ENCODE results near the gene RBBP4.
"Not testable (repeated sequence)": the region's sequence is repeated elsewhere in the genome, so short reads cannot be mapped to it uniquely, and the experiment has no call there.

The RBBP4 gene

DNA sequence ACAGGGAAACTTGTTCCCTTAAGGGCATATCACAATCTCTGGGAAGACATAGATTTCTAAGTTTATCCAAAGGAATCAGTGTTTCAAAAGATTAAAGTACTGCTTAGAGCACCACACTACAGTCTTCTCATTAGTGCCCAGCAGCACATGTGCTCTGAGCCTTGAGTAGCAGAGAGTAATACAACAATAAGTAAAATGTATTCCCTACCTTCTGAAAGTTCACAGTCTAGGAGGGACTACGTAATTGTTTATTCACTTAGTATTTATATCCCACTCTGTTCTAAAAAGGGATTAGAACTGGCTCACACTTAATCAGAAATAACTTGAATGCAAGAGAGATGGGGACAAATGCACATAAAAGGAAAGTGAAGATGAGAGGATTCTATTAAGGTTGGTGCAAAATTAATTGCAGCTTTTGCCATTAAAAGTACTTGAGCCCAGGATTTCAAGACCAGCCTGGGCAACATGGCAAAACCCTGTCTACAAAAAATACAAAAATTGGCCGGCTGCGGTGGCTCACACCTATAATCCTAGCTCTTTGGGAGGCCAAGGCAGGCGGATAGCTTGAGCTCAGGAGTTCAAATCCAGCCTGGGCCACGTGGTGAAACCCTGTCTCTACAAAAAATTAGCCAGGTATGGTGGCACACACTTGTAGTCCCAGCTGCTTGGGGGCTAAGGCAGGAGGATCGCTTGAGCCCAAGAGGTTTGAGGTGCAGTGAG lies 42.6 kb downstream of the RBBP4 start:
- no peak for DNase-seq (ENCODE audit: low read depth)

GRCh38 chr1:32695098-32695904 lies 44.3 kb downstream of the RBBP4 start:
- DNase-seq (ENCODE audit: low read depth), result no peak

DNA sequence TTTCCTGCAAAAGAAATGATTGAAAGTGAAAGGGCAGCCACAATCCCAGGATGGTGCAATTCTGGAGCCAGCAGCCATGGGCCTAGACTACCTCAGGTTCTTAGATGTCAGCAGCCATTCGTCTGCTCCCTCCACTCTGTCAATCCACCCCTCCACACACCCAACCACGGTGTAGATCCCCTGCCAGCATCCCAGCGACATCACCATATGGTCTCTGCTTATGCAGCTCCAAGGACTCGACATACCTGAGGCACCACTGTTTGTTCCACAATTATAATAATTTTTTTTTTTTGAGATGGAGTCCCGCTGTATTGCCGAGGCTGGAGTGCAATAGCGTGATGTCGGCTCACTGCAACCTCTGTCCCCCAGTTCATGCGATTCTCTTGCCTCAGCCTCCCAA lies 45.0 kb downstream of the RBBP4 start:
- DNase-seq (ENCODE audit: low read depth), result no peak

- not testable (repeated sequence) for DNase-seq (ENCODE audit: low read depth)
Observed at GRCh38 chr1:32696996-32697395, 46.0 kb downstream of the RBBP4 start.

- no peak for DNase-seq (ENCODE audit: low read depth)
Observed at GRCh38 chr1:32701421-32701911, 50.5 kb downstream of the RBBP4 start.

GRCh38 chr1:32701951-32702598 lies 51.1 kb downstream of the RBBP4 start:
- no peak for DNase-seq (ENCODE audit: low read depth)

DNA sequence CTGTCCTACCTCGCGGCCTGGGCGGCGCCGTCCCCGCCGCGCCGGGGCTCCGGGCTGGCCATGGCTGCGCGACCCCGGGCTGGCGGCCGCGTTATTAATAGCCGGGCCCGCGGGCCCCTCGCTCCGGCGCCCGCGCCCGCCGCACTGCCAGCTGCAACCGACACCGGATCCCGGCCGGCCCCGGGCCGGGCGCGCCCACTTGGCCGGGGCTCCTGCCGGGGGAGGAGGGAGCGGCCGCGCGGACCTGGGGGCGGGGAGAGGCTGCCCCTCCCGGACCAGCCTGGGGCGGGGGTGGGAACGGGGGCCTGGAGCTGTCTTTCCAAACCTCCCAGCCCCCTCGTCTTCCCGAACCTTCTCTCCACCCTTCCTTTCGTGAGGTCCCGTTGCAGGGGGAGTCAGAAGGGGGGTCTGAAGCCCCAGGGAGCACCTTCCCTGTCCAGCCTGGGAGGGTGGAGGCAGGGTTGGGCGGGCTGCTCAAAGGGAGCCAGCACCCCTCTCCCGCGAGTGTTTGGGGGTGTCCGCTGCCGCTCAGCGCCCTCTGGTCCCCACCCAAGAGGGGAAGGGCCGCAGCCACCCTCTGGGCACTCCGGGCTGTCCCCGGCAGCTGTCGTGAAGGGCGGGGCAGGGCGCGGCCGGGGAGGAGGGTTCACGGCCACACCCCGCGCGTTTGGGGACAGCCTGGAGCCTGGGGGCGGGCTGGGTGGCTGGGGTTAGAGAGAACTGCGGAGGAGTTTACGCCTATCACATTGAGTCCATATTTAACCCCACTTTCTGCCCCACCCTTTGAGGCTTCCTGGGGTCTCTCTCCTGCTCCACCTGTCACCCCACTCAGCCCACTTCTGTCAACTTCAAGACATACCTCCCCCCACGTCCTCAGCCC lies 51.8 kb downstream of the RBBP4 start, which contains the start of gene SYNC:
TSS of gene SYNC (minus strand) at position 172 of the 880 bp plus-strand sequence. CDS start at position 62, 110 bp downstream.
- DNase-seq (ENCODE audit: low read depth), result no peak

DNA sequence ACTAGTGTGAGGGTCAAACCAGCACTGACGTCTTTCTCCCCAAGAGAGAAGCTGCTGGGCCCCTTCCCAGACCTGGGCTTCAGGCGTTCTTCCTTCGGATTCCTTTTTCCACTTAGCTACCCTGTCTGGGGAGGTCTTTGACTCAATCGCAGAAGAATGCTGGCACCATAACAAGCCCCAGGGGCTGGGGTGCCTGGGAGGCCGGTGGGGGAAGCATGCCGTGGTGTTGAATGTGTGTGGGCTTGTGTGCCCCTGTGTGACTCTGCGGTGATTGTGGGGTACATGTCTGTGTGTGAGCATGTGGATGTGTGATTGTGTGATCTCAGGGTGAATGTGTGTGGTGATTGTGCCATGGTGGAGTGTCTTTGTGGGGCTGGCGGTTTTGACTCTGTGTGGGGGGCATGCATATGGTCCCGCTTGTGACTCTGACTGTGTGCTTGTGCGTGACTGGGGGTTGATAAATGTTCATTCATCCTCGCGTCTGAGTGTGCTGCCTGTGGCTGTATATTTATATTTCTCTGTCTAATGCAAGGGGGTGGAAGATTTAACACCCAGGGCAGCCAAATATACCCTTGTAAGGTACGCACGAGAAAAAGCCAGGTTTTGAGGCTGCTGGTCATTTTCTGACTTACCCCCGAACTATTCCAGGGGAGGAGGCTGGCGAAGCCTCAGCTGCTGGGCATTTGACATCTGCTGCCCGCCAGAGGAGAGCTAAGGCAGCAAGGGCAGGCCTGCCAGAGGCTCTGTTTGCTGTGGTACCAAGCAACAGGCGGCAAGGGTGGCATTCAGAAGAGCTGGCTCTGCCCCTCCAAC lies 52.7 kb downstream of the RBBP4 start:
- no peak for DNase-seq (ENCODE audit: low read depth)

DNA sequence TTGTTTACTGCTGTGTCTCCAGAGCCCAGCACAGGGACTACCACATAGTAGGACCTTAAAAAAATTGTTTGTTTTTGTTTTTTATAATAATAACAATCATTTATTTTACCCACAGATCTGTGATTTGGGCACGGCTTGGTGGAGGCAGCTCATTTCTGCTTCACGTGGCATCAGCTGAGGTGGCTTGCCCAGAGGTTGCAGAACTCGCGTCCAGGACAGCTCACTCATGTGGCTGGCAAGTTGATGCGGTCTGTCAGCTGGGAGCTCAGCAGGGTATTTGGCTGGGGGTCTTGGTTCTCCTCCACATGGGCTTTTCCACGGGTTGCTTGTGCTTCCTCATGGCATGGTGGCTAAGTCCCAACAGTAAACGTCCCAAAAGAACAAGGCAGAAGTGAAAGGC lies 54.5 kb downstream of the RBBP4 start:
- DNase-seq (ENCODE audit: low read depth), result no peak

- no peak for DNase-seq (ENCODE audit: low read depth)
Observed at GRCh38 chr1:32706491-32706890, 55.5 kb downstream of the RBBP4 start.

DNA sequence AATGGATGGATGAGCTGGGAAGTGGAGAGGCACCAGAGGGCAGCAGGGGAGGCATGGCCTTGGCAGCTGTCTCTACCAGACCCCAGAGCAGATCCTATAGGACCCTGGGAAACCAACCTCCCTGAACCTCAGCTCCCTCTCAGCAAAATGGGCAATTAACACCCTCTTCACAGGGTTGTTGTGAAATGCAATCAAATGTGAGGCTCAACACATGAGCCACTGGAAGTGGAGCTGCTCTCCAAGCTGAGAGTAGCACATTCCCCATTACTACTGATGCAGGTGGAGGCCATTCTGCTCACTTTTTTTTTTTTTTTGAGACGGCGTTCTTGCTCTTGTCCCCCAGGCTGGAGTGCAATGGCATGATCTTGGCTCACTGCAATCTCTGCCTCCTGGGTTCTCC lies 58.1 kb downstream of the RBBP4 start:
- DNase-seq (ENCODE audit: low read depth), result no peak

DNA sequence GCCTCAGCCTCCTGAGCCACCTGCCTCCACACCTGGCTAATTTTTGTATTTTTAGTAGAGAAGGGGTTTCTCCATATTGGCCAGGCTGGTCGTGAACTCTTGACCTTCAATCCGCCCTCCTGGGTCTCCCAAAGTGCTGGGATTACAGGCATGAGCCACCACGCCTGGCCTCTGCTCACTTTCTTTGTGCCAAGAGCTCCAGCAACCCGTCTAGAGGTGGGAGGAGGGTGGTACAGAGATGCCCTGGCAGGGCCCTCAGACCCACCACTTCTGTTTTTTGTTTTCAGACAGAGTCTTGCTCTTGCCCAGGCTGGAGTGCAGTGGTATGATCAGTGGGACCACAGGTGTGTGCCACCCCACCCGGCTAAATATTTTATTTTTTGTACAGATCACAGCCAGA lies 58.5 kb downstream of the RBBP4 start:
- no peak for DNase-seq (ENCODE audit: low read depth)

DNA sequence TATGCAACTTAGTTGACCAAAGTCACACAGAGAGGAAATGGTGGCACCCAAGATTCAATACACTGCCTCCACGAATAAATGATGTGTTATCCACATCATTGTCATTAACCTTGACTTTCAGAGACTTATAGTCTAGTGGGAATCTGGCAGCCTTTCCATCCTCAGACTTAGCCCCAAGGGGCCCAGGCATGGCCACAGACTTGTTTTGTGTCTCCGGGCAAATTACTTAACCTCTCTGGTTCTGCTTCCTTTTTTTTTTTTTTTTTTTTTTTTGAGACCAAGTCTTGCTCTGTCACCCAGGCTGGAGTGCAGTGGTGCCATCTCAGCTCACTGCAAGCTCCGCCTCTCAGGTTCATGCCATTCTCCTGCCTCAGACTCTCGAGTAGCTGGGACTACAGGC lies 60.2 kb downstream of the RBBP4 start:
- not testable (repeated sequence) for DNase-seq (ENCODE audit: low read depth)

- no peak for DNase-seq (ENCODE audit: low read depth)
Observed at GRCh38 chr1:32713081-32713480, 62.1 kb downstream of the RBBP4 start.

GRCh38 chr1:32714277-32714676 lies 63.3 kb downstream of the RBBP4 start:
- DNase-seq (ENCODE audit: low read depth), result no peak

DNA sequence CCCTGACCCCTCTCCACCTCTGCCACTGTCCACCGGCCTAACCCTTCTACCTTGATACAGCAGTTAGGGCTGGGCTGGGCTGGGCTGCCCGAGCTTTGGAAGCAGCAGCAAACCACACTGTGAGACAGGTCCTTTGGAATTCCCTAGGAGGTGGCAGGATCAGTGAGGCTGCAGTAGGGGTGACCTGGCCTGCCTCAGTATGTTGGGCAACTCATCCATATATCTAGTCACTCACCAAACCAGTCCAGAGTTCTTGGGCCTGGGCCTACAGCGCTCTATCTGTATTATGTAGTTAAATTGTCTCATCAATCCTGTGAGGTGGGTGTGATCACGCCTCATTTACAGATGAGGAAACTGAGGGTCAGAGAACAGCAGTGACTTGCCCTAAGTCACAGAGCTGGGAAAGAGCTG lies 64.9 kb downstream of the RBBP4 start:
- DNase-seq (ENCODE audit: low read depth), result no peak

DNA sequence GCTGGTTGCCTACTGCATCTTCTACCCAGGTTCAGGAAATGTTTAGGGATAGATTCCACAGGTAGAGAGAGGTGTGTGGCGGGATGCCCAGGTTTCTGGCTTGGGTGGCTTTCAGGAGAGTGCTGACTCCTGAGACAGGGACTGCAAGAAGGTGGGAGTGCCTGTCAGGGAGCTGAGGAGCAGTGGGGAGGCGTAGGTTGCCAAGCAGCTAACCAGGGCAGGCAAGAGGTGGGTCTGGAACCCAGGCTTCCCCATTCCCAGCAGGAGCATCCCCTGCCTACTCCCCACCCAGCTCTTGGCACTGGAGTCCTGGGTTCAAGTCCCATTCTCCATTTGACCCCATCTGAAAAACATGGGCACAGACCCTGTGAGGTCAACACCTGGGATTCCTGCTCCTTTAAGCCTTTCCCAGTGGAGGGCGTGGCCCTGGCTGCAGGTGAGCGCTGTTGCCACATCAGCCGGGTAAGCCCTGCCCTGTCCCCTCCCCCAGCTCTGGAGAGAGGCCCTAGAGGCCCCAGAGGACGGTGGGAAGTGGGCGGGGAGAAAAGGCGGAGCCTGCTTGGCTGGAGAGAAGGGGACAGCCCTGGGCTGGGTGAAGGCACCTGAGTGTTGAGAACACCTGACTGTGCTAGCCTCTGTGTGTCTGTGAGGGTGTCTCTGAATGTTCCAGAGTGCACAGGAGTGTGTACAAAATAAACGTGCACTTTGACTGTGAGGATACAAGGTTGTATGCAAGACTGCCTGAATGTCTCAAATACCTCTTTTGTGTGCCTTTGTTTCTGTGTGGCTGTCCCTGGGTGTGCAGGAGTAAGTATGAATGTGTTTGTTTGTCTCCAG lies 65.5 kb downstream of the RBBP4 start:
- peak; percentile 14 for DNase-seq (ENCODE audit: low read depth)

DNA sequence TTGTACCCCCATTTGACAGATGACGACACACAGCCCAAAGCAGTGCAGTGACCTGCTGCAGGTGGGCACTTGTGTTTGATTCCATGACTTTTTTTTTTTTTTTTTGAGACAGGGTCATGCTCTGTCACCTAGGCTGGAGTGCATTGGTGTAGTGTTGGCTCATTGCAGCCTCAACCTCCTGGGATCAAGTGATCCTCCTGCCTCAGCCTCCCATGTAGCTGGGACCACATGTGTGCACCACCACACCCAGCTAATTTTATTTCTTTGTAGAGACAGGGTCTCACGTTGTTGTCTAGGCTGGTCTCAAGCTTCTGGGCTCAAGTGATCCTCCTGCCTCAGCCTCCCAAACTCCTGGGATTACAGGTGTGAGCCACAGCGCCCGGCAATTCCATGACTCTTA lies 66.5 kb downstream of the RBBP4 start:
- DNase-seq (ENCODE audit: low read depth), result no peak

DNA sequence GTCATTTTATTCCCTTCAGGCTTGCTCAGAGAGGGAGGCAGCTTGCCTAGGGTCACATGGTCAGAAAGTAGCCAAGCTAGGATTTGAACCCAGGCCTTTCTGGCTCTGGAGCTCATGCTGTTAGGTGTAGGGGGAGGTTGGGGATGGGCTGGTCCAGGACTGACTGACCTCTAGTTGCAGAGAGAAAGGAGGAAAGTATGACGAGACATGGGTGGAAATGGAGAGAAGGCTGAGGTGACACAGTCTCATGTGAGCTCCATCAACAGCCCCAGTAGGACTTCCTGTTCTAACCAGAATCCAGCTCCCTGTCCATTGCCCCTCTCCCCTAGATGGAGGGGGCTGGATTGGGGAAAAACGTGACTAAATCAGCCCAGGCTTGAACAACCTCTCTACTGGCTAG lies 67.0 kb downstream of the RBBP4 start:
- DNase-seq (ENCODE audit: low read depth), result no peak

- DNase-seq (ENCODE audit: low read depth), result no peak
Observed at GRCh38 chr1:32718527-32718926, 67.5 kb downstream of the RBBP4 start.
